Karpas-422 (cell line): ENCODE measurements around the gene PNKP. TPM values are rescaled to one million over a fixed set of nuclear protein-coding genes. Genes with fewer than 3 reads are reported as not detected.
A peak's percentile ranks its signal among the peaks of the same experiment; 100 is the strongest.
"Not testable (repeated sequence)": the region's sequence is repeated elsewhere in the genome, so short reads cannot be mapped to it uniquely, and the experiment has no call there.

Source experiments
- DNase-seq: peaks from one replicate; pipeline ENCODE4 v3.0.0-alpha.2; 2015
- H2AFZ ChIP-seq: fragments of 200-600 bp; sonication (generic); 2 replicates; pipeline ENCODE4 v1.6.1; 2014; ENCODE audit warnings: antibody characterized with exemption, low read length, mixed read lengths
- H3K27ac ChIP-seq: fragments of 200-600 bp; sonication (generic); 2 replicates; pipeline ENCODE4 v1.5.1; 2014; ENCODE audit warnings: mild to moderate bottlenecking, low read length, moderate library complexity
- H3K27me3 ChIP-seq: fragments of 200-600 bp; sonication (generic); 2 replicates; pipeline ENCODE4 v1.6.1; 2014; ENCODE audit warnings: low read length, mixed read lengths
- H3K36me3 ChIP-seq: fragments of 200-600 bp; sonication (generic); 2 replicates; pipeline ENCODE4 v1.6.1; 2014; ENCODE audit warnings: low read length, mixed read lengths; ENCODE audit not compliant: insufficient read depth
- H3K4me1 ChIP-seq: fragments of 200-600 bp; sonication (generic); 2 replicates; pipeline ENCODE4 v1.6.1; 2014; ENCODE audit warnings: mild to moderate bottlenecking, low read length, mixed read lengths
- H3K4me2 ChIP-seq: fragments of 200-600 bp; sonication (generic); 2 replicates; pipeline ENCODE4 v1.6.1; 2014; ENCODE audit warnings: low read length, low read depth, mild to moderate bottlenecking; ENCODE audit not compliant: poor library complexity, severe bottlenecking
- H3K4me3 ChIP-seq: fragments of 200-600 bp; sonication (generic); 2 replicates; pipeline ENCODE4 v1.5.1; 2014; ENCODE audit warnings: mild to moderate bottlenecking, antibody characterized with exemption, low read length, mixed read lengths
- H3K79me2 ChIP-seq: fragments of 200-600 bp; sonication (generic); 2 replicates; pipeline ENCODE4 v1.6.1; 2014; ENCODE audit warnings: mild to moderate bottlenecking, low read length, mixed read lengths
- H3K9ac ChIP-seq: fragments of 200-600 bp; sonication (generic); 2 replicates; pipeline ENCODE4 v1.6.0; 2014; ENCODE audit warnings: low read length
- H3K9me2 ChIP-seq: fragments of 200-600 bp; sonication (generic), shearing (Covaris generic); replicated peaks from 2 replicates; pipeline ENCODE4 v1.6.0; 2014; ENCODE audit warnings: mild to moderate bottlenecking, low read length, moderate library complexity; ENCODE audit not compliant: insufficient read depth
- H3K9me3 ChIP-seq: fragments of 300-700, 200-600 bp; sonication (generic); 2 replicates; pipeline ENCODE4 v1.6.1; 2014; ENCODE audit warnings: low read length, mixed read lengths
- H4K20me1 ChIP-seq: fragments of 200-600 bp; sonication (generic); 2 replicates; pipeline ENCODE4 v1.6.1; 2014; ENCODE audit warnings: mild to moderate bottlenecking, antibody characterized with exemption, low read length, low read depth; ENCODE audit not compliant: insufficient read depth
- total RNA-seq: library from RNA; depleted of rRNA; stranded (reverse); fragments of >200 nt; shearing (Covaris generic); gene quantifications from 2 replicates; pipeline ENCODE4 v1.2.3, GENCODE V29; 2014; ENCODE audit warnings: low replicate concordance

Gene PNKP
- total RNA-seq, 1 experiment from 2014 or later: 49.4 TPM

DNA sequence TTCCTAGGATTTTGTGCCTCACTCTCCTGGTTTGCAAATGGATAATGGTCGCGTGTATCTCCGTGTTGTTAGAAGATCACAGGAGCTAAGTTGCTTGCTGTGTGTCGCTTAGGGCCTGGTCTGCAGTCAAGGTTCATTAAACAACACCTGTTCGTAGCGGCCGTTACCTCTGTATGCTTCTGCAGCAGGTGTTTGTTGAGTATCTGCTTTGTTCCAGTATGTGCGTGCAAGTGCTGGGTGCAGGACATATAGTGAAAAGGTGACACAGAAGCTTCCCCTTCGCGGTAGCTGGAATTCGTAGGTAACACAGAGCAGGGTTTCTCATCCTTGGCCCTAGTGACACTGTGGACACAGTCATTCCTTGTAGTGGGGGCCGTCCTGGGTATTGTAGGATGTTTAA, 43.9 kb downstream of the PNKP start:
- H3K9me3 ChIP-seq: no peaks in the 10 kb centered on the region
- no peaks in the 10 kb centered on the region for H4K20me1 ChIP-seq
- H3K36me3 ChIP-seq: peaks cover 23% of the 10 kb centered on the region; the same call in 1 of the 2 replicates
- H3K9me2 ChIP-seq: no peaks in the 10 kb centered on the region
- H3K4me1 ChIP-seq: peaks cover 15% of the 10 kb centered on the region
- no peak overlapping the region for H2AFZ ChIP-seq
- H3K9ac ChIP-seq: no peak overlapping the region
- H3K79me2 ChIP-seq: peaks cover 48% of the 10 kb centered on the region
- no peak overlapping the region for H3K27ac ChIP-seq
- no peak for DNase-seq
- no peaks in the 10 kb centered on the region for H3K27me3 ChIP-seq
- H3K4me2 ChIP-seq: no peak overlapping the region
- no peak overlapping the region for H3K4me3 ChIP-seq

DNA sequence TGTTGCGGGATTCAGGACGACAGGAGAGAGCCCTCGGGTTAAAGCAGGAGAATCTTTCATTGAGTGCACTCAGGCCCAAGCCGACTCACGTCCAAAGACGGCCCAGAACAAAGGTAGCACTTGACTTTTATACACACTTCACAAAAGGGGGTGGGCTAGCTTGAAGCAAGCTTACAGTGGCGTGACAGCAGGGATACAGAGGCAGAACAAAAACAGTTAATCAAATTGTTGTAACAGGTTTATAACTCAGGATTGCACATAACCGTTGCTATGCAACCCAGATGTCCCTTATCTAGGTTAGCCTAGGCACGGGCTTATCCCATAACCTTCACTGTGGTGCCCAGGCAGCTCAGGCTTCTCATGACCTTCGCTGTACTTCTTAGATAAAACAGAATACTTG, 47.3 kb downstream of the PNKP start:
- H3K4me1 ChIP-seq: peaks cover 19% of the 10 kb centered on the region
- H3K4me2 ChIP-seq: no peak overlapping the region
- no peak overlapping the region for H3K27ac ChIP-seq
- no peaks in the 10 kb centered on the region for H3K27me3 ChIP-seq
- peaks cover 50% of the 10 kb centered on the region for H3K79me2 ChIP-seq
- no peaks in the 10 kb centered on the region for H4K20me1 ChIP-seq
- H3K9me2 ChIP-seq: no peaks in the 10 kb centered on the region
- DNase-seq: no peak
- no peak overlapping the region for H2AFZ ChIP-seq
- H3K36me3 ChIP-seq: peaks cover 20% of the 10 kb centered on the region; the same call in 1 of the 2 replicates
- no peak overlapping the region for H3K9ac ChIP-seq
- no peak overlapping the region for H3K4me3 ChIP-seq
- no peaks in the 10 kb centered on the region for H3K9me3 ChIP-seq

- peak overlapping the region; percentile 85 for H3K9ac ChIP-seq
- peaks cover 19% of the 10 kb centered on the region for H3K4me1 ChIP-seq
- peak overlapping the region; percentile 72; the same call in 1 of the 2 replicates for H3K4me3 ChIP-seq
- not testable (repeated sequence) for DNase-seq, H3K9me3 ChIP-seq, H4K20me1 ChIP-seq, H3K27ac ChIP-seq, H3K9me2 ChIP-seq, H2AFZ ChIP-seq, H3K27me3 ChIP-seq
- H3K79me2 ChIP-seq: peaks cover 46% of the 10 kb centered on the region
- H3K4me2 ChIP-seq: peak overlapping the region; percentile 77
- H3K36me3 ChIP-seq: peaks cover 15% of the 10 kb centered on the region; the same call in 1 of the 2 replicates
These were observed 47.8 kb downstream of the PNKP start for GRCh38 chr19:49819452-49820115.

DNA sequence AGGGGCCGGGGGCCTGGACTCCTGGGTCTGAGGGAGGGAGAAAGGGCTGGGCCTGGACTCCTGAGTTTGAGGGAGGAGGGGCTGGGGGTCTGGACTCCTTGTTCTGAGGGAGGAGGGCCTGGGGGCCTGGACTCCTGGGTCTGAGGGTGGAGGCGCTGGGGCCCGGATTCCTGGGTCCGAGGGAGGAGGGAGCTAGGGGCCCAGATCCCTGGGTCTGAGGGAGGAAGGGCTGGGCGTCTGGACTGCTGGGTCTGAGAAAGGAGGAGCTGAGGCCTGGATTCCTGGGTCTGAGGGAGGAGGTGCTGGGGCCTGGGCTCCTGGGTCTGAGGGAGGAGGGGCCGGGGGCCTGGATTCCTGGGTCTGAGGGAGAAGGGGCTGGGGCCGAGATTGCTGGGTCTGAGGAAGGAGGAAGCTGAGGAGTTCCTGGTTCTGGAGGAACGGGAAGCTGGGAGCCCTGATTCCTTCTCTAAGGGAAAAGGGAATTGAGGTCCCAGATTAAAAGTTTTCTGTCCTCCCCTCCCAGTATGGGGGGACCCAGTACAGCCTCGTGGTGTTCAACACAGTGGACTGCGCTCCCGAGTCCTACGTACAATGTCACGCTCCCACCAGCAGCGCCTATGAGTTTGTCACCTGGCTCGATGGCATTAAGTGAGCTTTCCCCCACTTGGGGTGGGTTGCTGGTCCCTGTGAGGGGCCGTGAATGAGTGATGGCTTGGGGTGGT, 48.6 kb downstream of the PNKP start:
- peak overlapping the region; percentile 70; the same call in 1 of the 2 replicates for H2AFZ ChIP-seq
- peaks cover 42% of the 10 kb centered on the region for H3K79me2 ChIP-seq
- no peaks in the 10 kb centered on the region for H4K20me1 ChIP-seq
- peak overlapping the region; percentile 85 for H3K9ac ChIP-seq
- peaks cover 26% of the 10 kb centered on the region for H3K4me1 ChIP-seq
- peak overlapping the region; percentile 77 for H3K4me2 ChIP-seq
- peaks cover 14% of the 10 kb centered on the region; the same call in 1 of the 2 replicates for H3K36me3 ChIP-seq
- no peaks in the 10 kb centered on the region for H3K9me2 ChIP-seq
- H3K9me3 ChIP-seq: no peaks in the 10 kb centered on the region
- peak overlapping the region; percentile 20 for H3K27ac ChIP-seq
- peak overlapping the region; percentile 72 for H3K4me3 ChIP-seq
- no peaks in the 10 kb centered on the region for H3K27me3 ChIP-seq
- DNase-seq: peak; percentile 58

DNA sequence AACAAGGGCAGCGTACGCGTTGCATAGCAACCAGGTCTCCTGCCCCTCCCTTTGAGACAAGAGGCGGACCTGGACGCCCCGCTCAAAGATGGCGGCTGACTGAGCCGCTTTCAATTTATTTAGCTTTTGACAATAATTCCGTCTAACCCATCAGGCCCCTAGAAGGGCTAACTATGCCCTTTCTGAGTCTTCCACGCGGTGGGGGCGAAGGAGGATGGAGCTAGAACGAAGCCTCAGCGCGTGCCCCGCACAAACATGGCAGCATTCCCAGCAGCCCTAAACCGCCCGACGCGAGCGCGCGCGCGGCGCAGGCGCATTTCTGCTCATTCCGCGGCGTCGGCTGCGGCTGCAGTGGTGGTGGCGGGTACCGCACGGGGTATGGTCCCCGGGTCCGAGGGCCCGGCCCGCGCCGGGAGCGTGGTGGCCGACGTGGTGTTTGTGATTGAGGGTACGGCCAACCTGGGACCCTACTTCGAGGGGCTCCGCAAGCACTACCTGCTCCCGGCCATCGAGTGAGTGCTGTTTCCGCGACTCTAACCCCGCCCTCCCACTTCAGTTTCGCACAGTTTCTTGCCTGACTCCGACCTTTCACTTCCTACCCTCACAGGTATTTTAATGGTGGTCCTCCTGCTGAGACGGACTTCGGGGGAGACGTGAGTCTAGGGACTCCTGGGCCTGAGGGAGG, 49.3 kb downstream of the PNKP start, which contains the start of gene MED25:
Gene MED25, plus strand, starts transcription at position 326 of the 685 bp plus-strand sequence. Its CDS starts 53 bp downstream, at position 379.
- peaks cover 35% of the 10 kb centered on the region for H3K79me2 ChIP-seq
- H3K27ac ChIP-seq: peak within 1 kb of the TSS; percentile 64
- peak within 1 kb of the TSS; percentile 85 for H3K9ac ChIP-seq
- H3K36me3 ChIP-seq: peaks cover 9% of the 10 kb centered on the region; the same call in 1 of the 2 replicates
- H3K9me3 ChIP-seq: no peaks in the 10 kb centered on the region
- DNase-seq: peak; percentile 97
- H3K4me2 ChIP-seq: peak within 1 kb of the TSS; percentile 77
- H4K20me1 ChIP-seq: no peaks in the 10 kb centered on the region
- H3K4me1 ChIP-seq: peaks cover 25% of the 10 kb centered on the region
- H3K4me3 ChIP-seq: peak within 1 kb of the TSS; percentile 72
- H2AFZ ChIP-seq: peak within 1 kb of the TSS; percentile 70
- H3K27me3 ChIP-seq: no peaks in the 10 kb centered on the region
- H3K9me2 ChIP-seq: no peaks in the 10 kb centered on the region

DNA sequence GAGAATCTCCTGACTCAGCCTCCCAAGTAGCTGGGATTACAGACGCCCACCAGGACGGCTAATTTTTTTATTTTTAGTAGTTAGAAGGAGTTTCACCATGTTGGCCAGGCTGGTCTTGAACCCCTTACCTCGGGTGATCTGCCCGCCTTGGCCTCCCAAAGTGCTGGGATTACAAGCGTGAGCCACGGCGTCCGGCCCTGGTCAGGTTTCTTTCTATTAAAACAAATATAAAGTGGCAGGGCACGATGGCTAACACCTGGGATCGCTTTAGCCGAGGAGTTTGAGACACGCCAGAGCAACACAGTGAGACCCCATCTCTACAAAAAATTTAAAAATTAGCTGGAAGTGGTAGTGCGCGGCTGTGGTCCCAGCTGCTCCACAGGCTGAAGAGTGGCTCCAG, 50.8 kb downstream of the PNKP start:
- 0 out of 2 replicates have a peak overlapping the region, but pooled peaks have one; percentile 45 for H3K27ac ChIP-seq
- no peak overlapping the region for H3K4me3 ChIP-seq
- no peak overlapping the region for H3K9ac ChIP-seq
- H3K36me3 ChIP-seq: peaks cover 7% of the 10 kb centered on the region; the same call in 1 of the 2 replicates
- no peaks in the 10 kb centered on the region for H3K27me3 ChIP-seq
- no peaks in the 10 kb centered on the region for H3K9me3 ChIP-seq
- H3K4me1 ChIP-seq: peaks cover 31% of the 10 kb centered on the region
- no peaks in the 10 kb centered on the region for H3K9me2 ChIP-seq
- H2AFZ ChIP-seq: no peak overlapping the region
- H4K20me1 ChIP-seq: no peaks in the 10 kb centered on the region
- no peak for DNase-seq
- H3K4me2 ChIP-seq: peak overlapping the region; percentile 77
- H3K79me2 ChIP-seq: peaks cover 32% of the 10 kb centered on the region

DNA sequence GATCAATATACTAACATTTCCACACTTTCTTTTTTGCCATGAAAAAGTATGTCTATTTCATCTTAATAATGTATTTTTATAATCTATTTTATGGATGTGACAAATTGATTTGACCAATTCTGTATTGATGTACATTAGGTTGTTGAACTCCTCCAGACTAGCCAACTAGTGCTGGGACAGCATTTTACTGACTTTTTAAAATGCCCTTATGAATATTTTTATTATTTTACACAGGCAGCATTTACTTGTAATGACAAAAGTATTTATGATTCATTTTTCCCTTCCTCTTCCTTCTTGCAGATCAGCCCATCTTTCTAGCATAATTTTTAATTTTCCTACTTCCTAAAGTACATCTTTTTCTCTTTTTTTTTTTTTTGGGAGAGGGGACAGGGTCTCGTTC, 53.4 kb downstream of the PNKP start:
- Histone ChIP-seq H3K4me1 (peaks cover 34% of the 10 kb centered on the region), H3K4me2 (peak overlapping the region; percentile 65), H3K4me3 (peak overlapping the region; percentile 65; the same call in 1 of the 2 replicates)

More for the DNA sequence above, 53.4 kb downstream of the PNKP start:
- no peaks in the 10 kb centered on the region for H3K9me2 ChIP-seq
- H3K27me3 ChIP-seq: no peaks in the 10 kb centered on the region
- H3K27ac ChIP-seq: 0 out of 2 replicates have a peak overlapping the region, but pooled peaks have one; percentile 1
- peak overlapping the region; percentile 52 for H2AFZ ChIP-seq
- H4K20me1 ChIP-seq: no peaks in the 10 kb centered on the region
- no peaks in the 10 kb centered on the region for H3K36me3 ChIP-seq
- peak; percentile 52 for DNase-seq
- peaks cover 9% of the 10 kb centered on the region for H3K79me2 ChIP-seq
- H3K9ac ChIP-seq: no peak overlapping the region
- no peaks in the 10 kb centered on the region for H3K9me3 ChIP-seq
